DND-41 (cell line): Measurements from ENCODE around the gene ZNF22.

Experiments used
- EZH2 ChIP-seq: IDR thresholded peaks from 3 replicates; pipeline ENCODE4 v1.6.1; 2012; ENCODE audit warnings: borderline replicate concordance, low read depth, mild to moderate bottlenecking, moderate library complexity, low read length, inconsistent platforms; ENCODE audit not compliant: severe bottlenecking
- TF ChIP-seq, protein P1 (sequence below): IDR thresholded peaks from 2 replicates; pipeline ENCODE4 v1.5.1; 2012; ENCODE audit warnings: borderline replicate concordance, low read length, moderate library complexity, mild to moderate bottlenecking; ENCODE audit not compliant: poor library complexity, severe bottlenecking; ENCODE audit errors: extremely low read depth

DNA sequence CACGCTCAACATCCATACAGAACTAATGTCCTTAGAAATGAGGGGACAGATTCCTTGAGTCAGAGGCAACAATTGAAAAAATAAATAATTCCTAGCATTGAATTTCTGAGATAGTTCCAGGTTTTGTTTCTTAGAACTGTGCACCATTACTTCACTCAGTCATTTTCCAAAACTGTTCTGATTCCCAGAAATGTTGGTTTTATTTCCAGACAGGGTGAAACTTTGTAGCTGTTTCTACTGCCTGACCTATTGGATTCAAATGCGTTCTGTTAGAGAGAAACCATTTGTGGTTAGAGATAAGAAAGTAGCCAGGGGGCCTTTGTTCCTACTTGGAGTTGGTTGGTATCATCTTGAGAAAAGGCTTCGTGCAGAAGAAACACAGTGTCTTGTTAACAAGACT is 14.1 kb upstream of the ZNF22 start:
- TF ChIP-seq, protein P1, sequence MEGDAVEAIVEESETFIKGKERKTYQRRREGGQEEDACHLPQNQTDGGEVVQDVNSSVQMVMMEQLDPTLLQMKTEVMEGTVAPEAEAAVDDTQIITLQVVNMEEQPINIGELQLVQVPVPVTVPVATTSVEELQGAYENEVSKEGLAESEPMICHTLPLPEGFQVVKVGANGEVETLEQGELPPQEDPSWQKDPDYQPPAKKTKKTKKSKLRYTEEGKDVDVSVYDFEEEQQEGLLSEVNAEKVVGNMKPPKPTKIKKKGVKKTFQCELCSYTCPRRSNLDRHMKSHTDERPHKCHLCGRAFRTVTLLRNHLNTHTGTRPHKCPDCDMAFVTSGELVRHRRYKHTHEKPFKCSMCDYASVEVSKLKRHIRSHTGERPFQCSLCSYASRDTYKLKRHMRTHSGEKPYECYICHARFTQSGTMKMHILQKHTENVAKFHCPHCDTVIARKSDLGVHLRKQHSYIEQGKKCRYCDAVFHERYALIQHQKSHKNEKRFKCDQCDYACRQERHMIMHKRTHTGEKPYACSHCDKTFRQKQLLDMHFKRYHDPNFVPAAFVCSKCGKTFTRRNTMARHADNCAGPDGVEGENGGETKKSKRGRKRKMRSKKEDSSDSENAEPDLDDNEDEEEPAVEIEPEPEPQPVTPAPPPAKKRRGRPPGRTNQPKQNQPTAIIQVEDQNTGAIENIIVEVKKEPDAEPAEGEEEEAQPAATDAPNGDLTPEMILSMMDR, result no peak
- no peak for TF ChIP-seq EZH2
